OCI-LY7 (cell line): Measurements from ENCODE around the gene RGL1. TPM values are rescaled to one million over a fixed set of nuclear protein-coding genes. Genes with fewer than 3 reads are reported as not detected.

ENCODE experiments used
- BruUV-seq: library from RNA; stranded (reverse); fragments of 400-500 nt; replicated peaks from 2 replicates; lab custom pipeline; 2021; lab: Mats Ljungman, UMichigan
- CTCF ChIA-PET: fragments of 300-600 bp; sonication (Branson Sonifier 250); formaldehyde crosslinking; loops from one replicate; lab custom pipeline; 2022; ENCODE audit warnings: antibody characterized with exemption; ENCODE audit not compliant: unreplicated experiment; lab: Charles Lee
- POLR2A ChIA-PET: fragments of 300-600 bp; sonication (Branson Sonifier 250); formaldehyde crosslinking; loops from one replicate; lab custom pipeline; 2022; ENCODE audit warnings: antibody characterized with exemption; lab: Charles Lee
- DNase-seq: peaks from one replicate; pipeline ENCODE4 v3.0.0-alpha.2; 2015; ENCODE audit warnings: low spot score
- H2AFZ ChIP-seq: fragments of 200-600 bp; sonication (generic), shearing (Covaris generic); 2 replicates; pipeline ENCODE4 v1.6.1; 2014; ENCODE audit warnings: mild to moderate bottlenecking, antibody characterized with exemption, low read length, moderate library complexity
- H3K27ac ChIP-seq: fragments of 200-600 bp; sonication (generic); 2 replicates; pipeline ENCODE4 v1.5.1; 2014; ENCODE audit warnings: mixed run types, low read depth, mild to moderate bottlenecking, moderate library complexity, low read length, inconsistent platforms; ENCODE audit not compliant: poor library complexity, severe bottlenecking
- H3K36me3 ChIP-seq: fragments of 200-600 bp; sonication (generic); 2 replicates; pipeline ENCODE4 v1.6.1; 2014; ENCODE audit warnings: mild to moderate bottlenecking, antibody characterized with exemption, low read length, moderate library complexity, mixed read lengths; ENCODE audit not compliant: insufficient read depth
- H3K4me1 ChIP-seq: fragments of 200-600 bp; sonication (generic); 2 replicates; pipeline ENCODE4 v1.5.1; 2014; ENCODE audit warnings: mild to moderate bottlenecking, low read length; ENCODE audit not compliant: insufficient read depth, poor library complexity, severe bottlenecking
- H3K4me2 ChIP-seq: fragments of 200-600 bp; sonication (generic); 2 replicates; pipeline ENCODE4 v1.6.1; 2014; ENCODE audit warnings: mild to moderate bottlenecking, low read length
- H3K4me3 ChIP-seq: fragments of 200-600 bp; sonication (generic); 2 replicates; pipeline ENCODE4 v1.5.1; 2014; ENCODE audit warnings: mild to moderate bottlenecking, low read depth, low read length; ENCODE audit not compliant: poor library complexity, severe bottlenecking
- H3K79me2 ChIP-seq: fragments of 200-600 bp; sonication (generic); 2 replicates; pipeline ENCODE4 v1.6.1; 2016; ENCODE audit warnings: low read depth, mild to moderate bottlenecking, low read length, moderate library complexity, mixed read lengths; ENCODE audit not compliant: insufficient read depth
- H3K9me2 ChIP-seq: fragments of 200-600 bp; sonication (generic); 2 replicates; pipeline ENCODE4 v1.6.1; 2016; ENCODE audit warnings: mild to moderate bottlenecking, low read length, mixed read lengths; ENCODE audit not compliant: insufficient read depth
- H3K9me3 ChIP-seq: fragments of 200-600 bp; sonication (generic); 2 replicates; pipeline ENCODE4 v1.6.1; 2014; ENCODE audit warnings: mild to moderate bottlenecking, mixed run types, low read length, mixed read lengths
- H4K20me1 ChIP-seq: fragments of 200-600 bp; sonication (generic); 2 replicates; pipeline ENCODE4 v1.6.1; 2014; ENCODE audit warnings: mild to moderate bottlenecking, antibody characterized with exemption, low read length, moderate library complexity, mixed read lengths; ENCODE audit not compliant: insufficient read depth
- EZH2phosphoT487 ChIP-seq: fragments of 200-600 bp; sonication (generic); IDR thresholded peaks from 2 replicates; pipeline ENCODE4 v1.6.1; 2018; ENCODE audit warnings: low read depth, borderline replicate concordance, mild to moderate bottlenecking, mixed run types, antibody characterized with exemption, low read length, moderate library complexity, mixed read lengths
- intact Hi-C: fragments of 100-400 bp; cut with micrococcal nuclease; formaldehyde crosslinking; loops from one replicate; pipeline ENCODE4 v1.10.0; 2022; ENCODE audit not compliant: unreplicated experiment
- total RNA-seq, 2 experiments: library from RNA; depleted of rRNA in 1 of 2; stranded (reverse); fragments of >200 nt in 1 of 2; shearing (Covaris generic) in 1 of 2; gene quantifications; 2 replicates each; pipeline ENCODE4 v1.2.3, GENCODE V29; 2014 to 2022
- TF ChIP-seq, protein P1 (sequence below): fragments of 200-600 bp; sonication (generic); conservative IDR thresholded peaks from 2 replicates; pipeline ENCODE4 v1.5.1; 2014; ENCODE audit warnings: mild to moderate bottlenecking, antibody characterized with exemption, low read length, moderate library complexity, mixed read lengths

The RGL1 gene
- total RNA-seq, 2 experiments from 2014 or later: 0.32 to 0.35 TPM

DNA sequence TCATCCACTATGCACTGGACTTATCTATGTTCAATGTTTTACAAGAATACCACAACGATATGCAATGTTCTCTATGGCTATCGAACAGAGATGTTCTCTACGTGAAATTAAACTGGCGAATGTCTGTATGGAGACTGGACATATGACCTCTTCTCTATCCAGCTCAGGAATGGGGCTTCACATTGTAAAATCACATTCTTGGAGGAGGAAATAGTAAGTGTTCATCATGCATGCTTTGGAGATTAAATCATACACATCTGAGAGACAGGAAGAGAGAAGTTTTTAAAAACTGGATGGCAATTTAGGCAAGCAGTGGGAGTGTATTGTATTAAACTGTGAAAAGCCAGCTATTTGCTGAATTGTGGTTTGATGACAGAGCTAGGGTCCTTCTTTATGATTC is 47.9 kb upstream of the RGL1 start:
- POLR2A ChIA-PET: no interaction called here
- H3K4me2 ChIP-seq: no peak overlapping the region

GRCh38 chr1:183758913-183759312 is 46.0 kb upstream of the RGL1 start:
- Histone ChIP-seq H3K27ac (no peak overlapping the region), H2AFZ (no peak overlapping the region), H4K20me1 (no peaks in the 10 kb centered on the region), H3K9me3 (no peaks in the 10 kb centered on the region), H3K4me2 (no peak overlapping the region), H3K4me3 (no peak overlapping the region), H3K9me2 (no peaks in the 10 kb centered on the region), H3K79me2 (no peaks in the 10 kb centered on the region), H3K4me1 (no peaks in the 10 kb centered on the region), H3K36me3 (no peaks in the 10 kb centered on the region)
- POLR2A ChIA-PET: interaction anchor here (0.9 kb wide), 1 partner anchor 45 kb away, joined by 3 read pairs; no protein-coding TSS in a partner anchor
- no peak for TF ChIP-seq EZH2phosphoT487
- TF ChIP-seq, protein P1, sequence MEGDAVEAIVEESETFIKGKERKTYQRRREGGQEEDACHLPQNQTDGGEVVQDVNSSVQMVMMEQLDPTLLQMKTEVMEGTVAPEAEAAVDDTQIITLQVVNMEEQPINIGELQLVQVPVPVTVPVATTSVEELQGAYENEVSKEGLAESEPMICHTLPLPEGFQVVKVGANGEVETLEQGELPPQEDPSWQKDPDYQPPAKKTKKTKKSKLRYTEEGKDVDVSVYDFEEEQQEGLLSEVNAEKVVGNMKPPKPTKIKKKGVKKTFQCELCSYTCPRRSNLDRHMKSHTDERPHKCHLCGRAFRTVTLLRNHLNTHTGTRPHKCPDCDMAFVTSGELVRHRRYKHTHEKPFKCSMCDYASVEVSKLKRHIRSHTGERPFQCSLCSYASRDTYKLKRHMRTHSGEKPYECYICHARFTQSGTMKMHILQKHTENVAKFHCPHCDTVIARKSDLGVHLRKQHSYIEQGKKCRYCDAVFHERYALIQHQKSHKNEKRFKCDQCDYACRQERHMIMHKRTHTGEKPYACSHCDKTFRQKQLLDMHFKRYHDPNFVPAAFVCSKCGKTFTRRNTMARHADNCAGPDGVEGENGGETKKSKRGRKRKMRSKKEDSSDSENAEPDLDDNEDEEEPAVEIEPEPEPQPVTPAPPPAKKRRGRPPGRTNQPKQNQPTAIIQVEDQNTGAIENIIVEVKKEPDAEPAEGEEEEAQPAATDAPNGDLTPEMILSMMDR: no peak
- no TSS peak for BruUV-seq
- intact Hi-C loops: no loop called here
- CTCF ChIA-PET: no interaction called here
- no peak for DNase-seq

More for the DNA sequence above, 47.9 kb upstream of the RGL1 start:
- no peaks in the 10 kb centered on the region for H3K36me3 ChIP-seq
- BruUV-seq: no TSS peak
- CTCF ChIA-PET: no interaction called here
- no peak overlapping the region for H3K27ac ChIP-seq
- H3K9me3 ChIP-seq: no peaks in the 10 kb centered on the region
- no peaks in the 10 kb centered on the region for H3K9me2 ChIP-seq
- no peaks in the 10 kb centered on the region for H3K79me2 ChIP-seq
- H2AFZ ChIP-seq: no peak overlapping the region
- TF ChIP-seq, protein P1: no peak
- no peak for TF ChIP-seq EZH2phosphoT487
- DNase-seq: no peak
- H3K4me1 ChIP-seq: no peaks in the 10 kb centered on the region
- H4K20me1 ChIP-seq: no peaks in the 10 kb centered on the region
- no peak overlapping the region for H3K4me3 ChIP-seq
- intact Hi-C loops: no loop called here

GRCh38 chr1:183760661-183761060 is 44.3 kb upstream of the RGL1 start:
- Histone ChIP-seq H3K4me3 (no peak overlapping the region), H3K4me2 (no peak overlapping the region), H3K36me3 (no peaks in the 10 kb centered on the region), H3K9me3 (no peaks in the 10 kb centered on the region), H4K20me1 (no peaks in the 10 kb centered on the region), H3K27ac (no peak overlapping the region), H3K4me1 (no peaks in the 10 kb centered on the region), H3K79me2 (no peaks in the 10 kb centered on the region), H3K9me2 (no peaks in the 10 kb centered on the region), H2AFZ (no peak overlapping the region)
- intact Hi-C loops: no loop called here
- TF ChIP-seq, protein P1: no peak
- TF ChIP-seq EZH2phosphoT487: no peak
- POLR2A ChIA-PET: no interaction called here
- CTCF ChIA-PET: no interaction called here
- no TSS peak for BruUV-seq
- no peak for DNase-seq
